ENCODE results near the gene TEX19. TPM values are rescaled to one million over a fixed set of nuclear protein-coding genes. Genes with fewer than 3 reads are reported as not detected.
A peak's percentile ranks its signal among the peaks of the same experiment; 100 is the strongest.

The TEX19 gene
- total RNA-seq, 2 experiments from 2014 or later = 0.15 TPM; not detected in 1

- Mint-ChIP-seq H3K4me1 (peaks cover 20% of the 10 kb centered on the region), H3K27ac (peak within 1 kb of the TSS; percentile 75), H3K9me3 (ENCODE audit: low read depth) (no peaks in the 10 kb centered on the region), H3K36me3 (peaks cover 15% of the 10 kb centered on the region), H3K27me3 (no peaks in the 10 kb centered on the region), H3K4me3 (peak within 1 kb of the TSS; percentile 93)
- ATAC-seq (peak; percentile 79), DNase-seq (peak; percentile 86)
- CTCF ChIA-PET = interaction anchor here (0.6 to 8.5 kb wide), 15 partner anchors 10 to 280 kb away, joined by 3 to 206 read pairs (median 6); partner anchors contain the start of genes DCXR and SECTM1
Measured at GRCh38 chr17:82317394-82318168, 41.5 kb upstream of the TEX19 start, which contains the start of gene CD7. Gene CD7 (minus strand): TSS chr17:82317608. CDS start chr17:82317495, 113 bp downstream.

- Mint-ChIP-seq H3K27ac (no peak overlapping the region), H3K36me3 (peaks cover 15% of the 10 kb centered on the region), H3K27me3 (no peaks in the 10 kb centered on the region), H3K4me1 (peaks cover 23% of the 10 kb centered on the region), H3K9me3 (ENCODE audit: low read depth) (no peaks in the 10 kb centered on the region), H3K4me3 (no peak overlapping the region)
- ATAC-seq (no peak), DNase-seq (no peak)
- CTCF ChIA-PET = interaction anchor here (1.5 to 8.5 kb wide), 5 partner anchors 16 to 82 kb away, joined by 4 to 206 read pairs (median 10); partner anchors contain the start of gene SECTM1
Measured at GRCh38 chr17:82318169-82318498, 40.9 kb upstream of the TEX19 start.

- Mint-ChIP-seq H3K4me1 (peaks cover 22% of the 10 kb centered on the region), H3K4me3 (no peak overlapping the region), H3K9me3 (ENCODE audit: low read depth) (no peaks in the 10 kb centered on the region), H3K27ac (no peak overlapping the region), H3K36me3 (peaks cover 8% of the 10 kb centered on the region), H3K27me3 (no peaks in the 10 kb centered on the region)
- DNase-seq (no peak), ATAC-seq (no peak)
- CTCF ChIA-PET = interaction anchor here (8.6 kb wide), 1 partner anchor 17 kb away, joined by 154 read pairs; no protein-coding TSS in a partner anchor
Measured at GRCh38 chr17:82318772-82319606, 40.1 kb upstream of the TEX19 start.

- no peaks in the 10 kb centered on the region for H3K27me3 Mint-ChIP-seq
- peaks cover 22% of the 10 kb centered on the region for H3K4me1 Mint-ChIP-seq
- peaks cover 7% of the 10 kb centered on the region for H3K36me3 Mint-ChIP-seq
- CTCF ChIA-PET = interaction anchor here (6.1 to 8.6 kb wide), 2 partner anchors 18 to 83 kb away, joined by 48 to 154 read pairs; no protein-coding TSS in a partner anchor
- no peak overlapping the region for H3K27ac Mint-ChIP-seq
- ATAC-seq (no peak), DNase-seq (no peak)
- no peaks in the 10 kb centered on the region for H3K9me3 Mint-ChIP-seq (ENCODE audit: low read depth)
- H3K4me3 Mint-ChIP-seq = no peak overlapping the region
Measured at GRCh38 chr17:82319619-82320062, 39.4 kb upstream of the TEX19 start.

GRCh38 chr17:82320140-82320840, 38.8 kb upstream of the TEX19 start:
- Mint-ChIP-seq H3K27ac (no peak overlapping the region), H3K4me1 (peaks cover 23% of the 10 kb centered on the region), H3K36me3 (peaks cover 7% of the 10 kb centered on the region), H3K4me3 (no peak overlapping the region), H3K9me3 (ENCODE audit: low read depth) (no peaks in the 10 kb centered on the region), H3K27me3 (no peaks in the 10 kb centered on the region)
- CTCF ChIA-PET = interaction anchor here (0.7 to 8.6 kb wide), 13 partner anchors 9 to 290 kb away, joined by 3 to 154 read pairs (median 4); partner anchors contain the start of genes CSNK1D and SECTM1
- DNase-seq = no peak
- no peak for ATAC-seq

- H3K4me3 Mint-ChIP-seq = peak overlapping the region; percentile 66
- H3K36me3 Mint-ChIP-seq = no peaks in the 10 kb centered on the region
- peaks cover 16% of the 10 kb centered on the region for H3K4me1 Mint-ChIP-seq
- peak; percentile 43 for ATAC-seq
- H3K27ac Mint-ChIP-seq = peak overlapping the region; percentile 71
- no peaks in the 10 kb centered on the region for H3K9me3 Mint-ChIP-seq (ENCODE audit: low read depth)
- CTCF ChIA-PET = interaction anchor here (0.7 to 8.6 kb wide), 18 partner anchors 9 to 291 kb away, joined by 3 to 154 read pairs (median 4); partner anchors contain the start of genes CSNK1D and SECTM1
- no peaks in the 10 kb centered on the region for H3K27me3 Mint-ChIP-seq
- DNase-seq = peak; percentile 67
Measured at GRCh38 chr17:82320956-82321927, 37.8 kb upstream of the TEX19 start.

GRCh38 chr17:82321947-82322466, 37.0 kb upstream of the TEX19 start:
- no peaks in the 10 kb centered on the region for H3K36me3 Mint-ChIP-seq
- CTCF ChIA-PET = interaction anchor here (1.2 to 8.6 kb wide), 7 partner anchors 11 to 121 kb away, joined by 3 to 154 read pairs (median 6); partner anchors contain the start of genes CSNK1D and SECTM1
- H3K4me3 Mint-ChIP-seq = peak overlapping the region; percentile 40
- ATAC-seq (no peak), DNase-seq (no peak)
- H3K4me1 Mint-ChIP-seq = peaks cover 16% of the 10 kb centered on the region
- H3K27ac Mint-ChIP-seq = peak overlapping the region; percentile 65
- no peaks in the 10 kb centered on the region for H3K9me3 Mint-ChIP-seq (ENCODE audit: low read depth)
- no peaks in the 10 kb centered on the region for H3K27me3 Mint-ChIP-seq

- Mint-ChIP-seq H3K9me3 (ENCODE audit: low read depth) (no peaks in the 10 kb centered on the region), H3K36me3 (no peaks in the 10 kb centered on the region), H3K27me3 (no peaks in the 10 kb centered on the region), H3K27ac (no peak overlapping the region), H3K4me1 (peaks cover 16% of the 10 kb centered on the region), H3K4me3 (no peak overlapping the region)
- CTCF ChIA-PET = interaction anchor here (1.2 to 8.6 kb wide), 4 partner anchors 11 to 122 kb away, joined by 3 to 154 read pairs (median 26); partner anchors contain the start of gene SECTM1
- no peak for ATAC-seq
- DNase-seq = no peak
Measured at GRCh38 chr17:82322526-82323453, 36.3 kb upstream of the TEX19 start.

GRCh38 chr17:82323514-82324234, 35.4 kb upstream of the TEX19 start:
- Mint-ChIP-seq H3K4me1 (peaks cover 16% of the 10 kb centered on the region), H3K36me3 (no peaks in the 10 kb centered on the region), H3K27me3 (no peaks in the 10 kb centered on the region), H3K9me3 (ENCODE audit: low read depth) (no peaks in the 10 kb centered on the region), H3K4me3 (no peak overlapping the region), H3K27ac (no peak overlapping the region)
- ATAC-seq (no peak), DNase-seq (no peak)
- CTCF ChIA-PET = interaction anchor here (6.1 to 8.6 kb wide), 2 partner anchors 22 to 87 kb away, joined by 48 to 154 read pairs; no protein-coding TSS in a partner anchor

- CTCF ChIA-PET = interaction anchor here (1.1 to 8.6 kb wide), 3 partner anchors 23 to 88 kb away, joined by 3 to 154 read pairs (median 48); no protein-coding TSS in a partner anchor
- DNase-seq (no peak), ATAC-seq (no peak)
- peaks cover 16% of the 10 kb centered on the region for H3K4me1 Mint-ChIP-seq
- H3K9me3 Mint-ChIP-seq (ENCODE audit: low read depth) = no peaks in the 10 kb centered on the region
- no peaks in the 10 kb centered on the region for H3K27me3 Mint-ChIP-seq
- H3K4me3 Mint-ChIP-seq = no peak overlapping the region
- H3K36me3 Mint-ChIP-seq = no peaks in the 10 kb centered on the region
- peak overlapping the region; percentile 2 for H3K27ac Mint-ChIP-seq
Measured at GRCh38 chr17:82324566-82325285, 34.3 kb upstream of the TEX19 start.
